Right ventricle myocardium inferior (tissue), 1 donor: ENCODE data around the gene GOLGA5. TPM values are rescaled to one million over a fixed set of nuclear protein-coding genes. Genes with fewer than 3 reads are reported as not detected.
"Not testable (repeated sequence)": the region's sequence is repeated elsewhere in the genome, so short reads cannot be mapped to it uniquely, and the experiment has no call there.

ENCODE experiments used
- ATAC-seq: fragments of 200-7000 bp; cut with Tn5 transposase; one replicate; pipeline ENCODE4 v1.9.1; 2020; ENCODE audit warnings: mild to moderate bottlenecking, moderate library complexity
- DNase-seq: peaks from one replicate; pipeline ENCODE4 v3.0.0; 2021; ENCODE audit errors: missing footprints
- intact Hi-C: fragments of 100-400 bp; cut with DNase I; formaldehyde crosslinking; loops from one replicate; pipeline ENCODE4 v1.11.0; 2022
- total RNA-seq: library from RNA; stranded (reverse); fragmentation: NEBNext Ultra II Directional; extraction: Animal tissue kit (Norgen Biotek cat#: 25700); gene quantifications from one replicate; pipeline ENCODE4 v1.2.1, GENCODE V29; 2021
- donor health status: DM: no; HTN: yes; CAD: no; lungs with severe emphysema.

GOLGA5 gene
- total RNA-seq, 1 donor from 2014 or later = 18.9 TPM

- no peak for ATAC-seq
- intact Hi-C loops = no loop called here
These were observed 25.3 kb upstream of the GOLGA5 start for GRCh38 chr14:92768795-92769194.

GRCh38 chr14:92770484-92770883, 23.6 kb upstream of the GOLGA5 start:
- no peak for ATAC-seq
- intact Hi-C loops = no loop called here
- DNase-seq = no peak

More at GRCh38 chr14:92768795-92769194, 25.3 kb upstream of the GOLGA5 start:
- no peak for DNase-seq

GRCh38 chr14:92774572-92774971, 19.5 kb upstream of the GOLGA5 start:
- ATAC-seq (peak; percentile 58), DNase-seq (no peak)
- intact Hi-C loops = no loop called here

GRCh38 chr14:92775292-92775691, 18.8 kb upstream of the GOLGA5 start:
- DNase-seq, intact Hi-C loops: not testable (repeated sequence)
- ATAC-seq = peak; percentile 78

- intact Hi-C loops, DNase-seq, ATAC-seq: not testable (repeated sequence)
These were observed 15.1 kb upstream of the GOLGA5 start for GRCh38 chr14:92778868-92779565.

GRCh38 chr14:92780444-92781232, 13.5 kb upstream of the GOLGA5 start:
- ATAC-seq = peak; percentile 26
- no peak for DNase-seq
- intact Hi-C loops = no loop called here

- intact Hi-C loops = no loop called here
- ATAC-seq (no peak), DNase-seq (no peak)
These were observed 12.8 kb upstream of the GOLGA5 start for GRCh38 chr14:92781350-92781749.

- intact Hi-C loops = loop anchor here (1.0 to 2.0 kb wide), 2 partner anchors 70 to 97 kb away; no protein-coding TSS in a partner anchor
- ATAC-seq (peak; percentile 56), DNase-seq (no peak)
These were observed 10.2 kb upstream of the GOLGA5 start for GRCh38 chr14:92783813-92784431.

GRCh38 chr14:92785667-92786426, 8.3 kb upstream of the GOLGA5 start:
- DNase-seq (peak; percentile 75), ATAC-seq (peak; percentile 73)
- intact Hi-C loops = no loop called here

GRCh38 chr14:92786427-92786756, 7.7 kb upstream of the GOLGA5 start:
- intact Hi-C loops = no loop called here
- DNase-seq = no peak
- no peak for ATAC-seq

GRCh38 chr14:92787554-92787953, 6.6 kb upstream of the GOLGA5 start:
- no peak for DNase-seq
- no peak for ATAC-seq
- intact Hi-C loops = no loop called here

- DNase-seq (no peak), ATAC-seq (no peak)
- intact Hi-C loops = loop anchor here (5.0 to 10.0 kb wide), 2 partner anchors 42 to 665 kb away; partner anchors contain the start of genes CPSF2, LGMN and NDUFB1
These were observed 4.5 kb upstream of the GOLGA5 start for GRCh38 chr14:92789457-92790089.

GRCh38 chr14:92792885-92793284, 1.2 kb upstream of the GOLGA5 start:
- ATAC-seq (no peak), DNase-seq (no peak)
- intact Hi-C loops = loop anchor here (5.0 to 10.0 kb wide), 2 partner anchors 46 to 668 kb away; partner anchors contain the start of genes CPSF2, LGMN and NDUFB1

- intact Hi-C loops = loop anchor here (5.0 to 10.0 kb wide), 2 partner anchors 47 to 670 kb away; partner anchors contain the start of genes CPSF2, LGMN and NDUFB1
- peak; percentile 1 for ATAC-seq
- no peak for DNase-seq
These were observed 439 bp downstream of the GOLGA5 start for GRCh38 chr14:92794547-92794941.

GRCh38 chr14:92794961-92795360, 856 bp downstream of the GOLGA5 start:
- intact Hi-C loops = loop anchor here (5.0 to 10.0 kb wide), 2 partner anchors 48 to 670 kb away; partner anchors contain the start of genes CPSF2, LGMN and NDUFB1
- no peak for DNase-seq
- ATAC-seq = no peak

GRCh38 chr14:92797935-92798653, 4.0 kb downstream of the GOLGA5 start:
- no peak for DNase-seq
- ATAC-seq = no peak
- intact Hi-C loops = loop anchor here (10.0 kb wide), 1 partner anchor 673 kb away; the partner anchor contains the start of genes CPSF2 and NDUFB1

- no peak for DNase-seq
- intact Hi-C loops = loop anchor here (10.0 kb wide), 1 partner anchor 674 kb away; the partner anchor contains the start of genes CPSF2 and NDUFB1
- no peak for ATAC-seq
These were observed 4.7 kb downstream of the GOLGA5 start for GRCh38 chr14:92798811-92799210.
